ENCODE data around the gene FCRL4. TPM values are rescaled to one million over a fixed set of nuclear protein-coding genes. Genes with fewer than 3 reads are reported as not detected.

Gene FCRL4
- polyA plus RNA-seq (ENCODE audit: insufficient read length in 4 of 4) = not detected

- no peak for DNase-seq (ENCODE audit: low read depth in 4 of 4, low spot score in 3 of 4)
These were observed at the start of gene FCRL4 for GRCh38 chr1:157597959-157598667. Gene FCRL4, minus strand, starts transcription at chr1:157598085. Its CDS starts 141 bp downstream, at chr1:157597944.

- no peak for DNase-seq (ENCODE audit: low read depth in 4 of 4, low spot score in 3 of 4)
These were observed 48.3 kb upstream of the FCRL4 start for GRCh38 chr1:157646144-157646543.

DNA sequence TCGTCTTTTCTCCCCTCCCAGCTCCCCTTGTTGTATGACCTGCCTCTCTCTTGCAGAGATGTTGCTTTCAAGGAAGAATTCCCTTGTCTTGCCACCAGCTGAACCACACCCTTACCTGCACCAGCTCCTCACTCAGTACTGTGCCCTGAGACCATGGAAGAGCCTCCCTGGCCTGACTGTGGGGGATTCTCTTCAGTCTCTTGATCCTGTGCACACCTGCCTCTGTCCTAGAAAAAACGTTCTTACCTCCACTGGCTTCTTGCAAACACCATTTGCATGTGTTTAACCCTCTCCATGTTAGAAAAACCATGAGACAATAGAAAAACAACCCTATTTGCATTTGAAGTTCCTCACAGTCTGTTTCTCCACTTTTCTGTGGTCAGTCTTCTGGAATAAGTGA is 43.3 kb upstream of the FCRL4 start:
- no peak for DNase-seq (ENCODE audit: low read depth in 4 of 4, low spot score in 3 of 4)

- DNase-seq (ENCODE audit: low read depth in 4 of 4, low spot score in 3 of 4) = no peak
These were observed 41.9 kb upstream of the FCRL4 start for GRCh38 chr1:157639800-157640199.

DNA sequence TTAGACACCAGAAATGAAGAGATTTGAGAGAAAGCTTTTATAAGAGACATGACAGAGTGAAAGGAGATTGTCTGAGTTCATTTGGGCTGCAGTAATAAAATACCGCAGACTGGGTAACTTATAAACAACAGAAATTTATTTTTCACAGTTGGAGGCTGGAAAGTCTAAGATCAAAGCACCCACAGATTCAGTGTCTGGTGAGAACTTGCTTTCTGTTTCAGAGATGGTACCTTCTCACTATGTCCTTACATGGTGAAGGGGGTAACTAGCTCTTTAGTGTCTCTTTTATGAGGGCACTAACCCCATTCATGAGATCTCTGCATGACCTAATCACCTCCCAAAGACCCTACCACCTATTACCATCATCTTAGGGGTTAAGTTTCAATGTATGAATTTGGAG is 30.9 kb upstream of the FCRL4 start:
- no peak for DNase-seq (ENCODE audit: low read depth in 4 of 4, low spot score in 3 of 4)

- no peak for DNase-seq (ENCODE audit: low read depth in 4 of 4, low spot score in 3 of 4)
These were observed 28.2 kb upstream of the FCRL4 start for GRCh38 chr1:157626099-157626498.

GRCh38 chr1:157624471-157624870 is 26.6 kb upstream of the FCRL4 start:
- DNase-seq (ENCODE audit: low read depth in 4 of 4, low spot score in 3 of 4) = no peak

DNA sequence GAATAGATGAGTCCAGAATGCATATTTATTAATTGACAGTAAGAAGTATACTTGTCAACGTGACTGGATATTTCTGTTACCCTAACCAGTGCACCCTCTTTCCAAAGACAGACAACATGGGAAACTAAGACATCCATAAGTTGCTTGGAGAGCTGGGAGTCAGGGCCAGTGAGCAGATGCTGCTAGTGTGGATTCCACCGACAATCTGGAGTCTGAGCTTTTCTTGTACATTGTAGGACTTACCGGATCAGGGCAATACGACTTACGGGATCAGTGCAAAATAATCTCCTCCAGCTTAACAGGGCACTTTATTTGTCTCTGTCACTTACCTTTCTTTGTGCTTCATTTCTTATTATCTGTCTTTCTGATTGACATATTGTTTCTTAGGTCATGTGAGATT is 24.6 kb upstream of the FCRL4 start:
- DNase-seq (ENCODE audit: low read depth in 4 of 4, low spot score in 3 of 4) = no peak

- no peak for DNase-seq (ENCODE audit: low read depth in 4 of 4, low spot score in 3 of 4)
These were observed 20.3 kb upstream of the FCRL4 start for GRCh38 chr1:157618190-157618589.

DNA sequence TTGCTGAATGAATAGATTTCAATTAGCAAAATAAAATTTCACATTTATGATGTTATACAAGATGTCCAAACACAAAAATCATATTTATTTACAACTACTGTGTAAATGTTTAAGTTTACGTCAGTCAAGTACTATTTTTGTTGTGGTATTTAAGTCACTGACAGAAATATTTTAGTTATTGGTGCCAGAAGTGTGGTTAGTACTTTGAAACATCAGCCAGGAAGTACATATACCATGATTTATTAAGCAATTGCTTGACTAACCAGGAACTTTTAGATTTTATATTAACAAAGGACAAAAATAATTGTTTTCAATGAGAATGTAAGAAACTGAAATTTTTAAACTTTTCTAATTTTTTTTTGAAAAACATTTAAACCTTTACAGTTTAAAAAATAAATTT is 2.4 kb upstream of the FCRL4 start:
- no peak for DNase-seq (ENCODE audit: low read depth in 4 of 4, low spot score in 3 of 4)

DNA sequence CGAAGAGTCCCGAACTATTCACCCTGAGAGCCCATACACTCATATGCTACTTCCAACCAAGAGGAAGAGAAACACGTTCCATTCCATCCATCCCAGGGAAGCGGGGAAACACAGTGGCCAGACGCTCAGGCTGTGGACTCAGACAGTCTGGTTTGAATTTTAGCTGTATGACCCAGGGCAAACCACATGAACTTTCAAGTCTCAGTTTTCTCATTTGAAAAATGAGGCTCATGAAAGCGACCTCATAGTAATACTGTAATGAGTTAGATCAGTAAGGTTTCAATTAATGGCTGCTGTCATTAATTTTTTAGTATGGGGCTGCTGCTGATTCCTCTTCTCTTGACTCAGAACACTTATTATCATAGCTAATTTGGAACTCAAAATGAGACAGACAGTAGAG is 1.5 kb downstream of the FCRL4 start:
- DNase-seq (ENCODE audit: low read depth in 4 of 4, low spot score in 3 of 4) = no peak

DNA sequence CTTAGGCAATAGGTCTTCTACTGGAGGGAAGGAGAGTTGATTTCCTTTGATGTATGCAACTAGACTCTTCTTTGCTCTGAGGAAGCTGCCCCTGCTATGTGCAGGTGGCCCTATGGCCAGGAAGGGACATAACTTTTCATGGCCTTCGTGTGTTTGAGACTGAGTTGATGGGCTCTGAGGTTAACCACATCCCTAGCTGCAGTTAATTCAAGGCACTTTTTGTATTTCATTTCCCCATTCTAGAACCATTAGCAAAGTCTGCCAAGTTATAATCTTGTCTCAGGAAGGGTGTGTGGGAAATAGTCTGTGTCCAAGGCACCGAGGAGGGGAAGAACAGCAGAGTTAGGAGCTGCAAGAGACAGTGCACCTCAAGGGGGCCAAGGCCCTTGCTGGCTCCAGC is 2.5 kb downstream of the FCRL4 start:
- no peak for DNase-seq (ENCODE audit: low read depth in 4 of 4, low spot score in 3 of 4)

DNA sequence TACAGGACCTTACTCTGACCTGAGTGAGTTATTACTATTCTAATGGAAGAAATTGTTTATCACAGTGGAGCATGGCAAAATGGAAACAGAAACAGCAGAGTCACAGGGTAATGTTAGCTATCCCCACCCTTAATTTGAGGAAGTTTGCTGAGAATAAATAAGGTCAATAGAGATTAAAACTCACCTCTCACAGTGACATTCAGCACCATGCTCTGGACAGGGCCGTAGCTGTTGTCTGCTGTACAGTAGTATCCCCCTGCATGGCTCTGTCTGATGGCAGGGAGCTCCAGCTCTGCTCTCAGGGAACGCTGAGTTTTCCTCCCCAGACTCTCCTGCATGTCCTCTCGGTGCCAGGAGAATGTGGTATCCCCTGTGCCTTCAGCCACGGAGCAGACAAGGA is 11.9 kb downstream of the FCRL4 start:
- peak in 1 of 4 donors; percentile 1 for DNase-seq (ENCODE audit: low read depth in 4 of 4, low spot score in 3 of 4)

GRCh38 chr1:157584503-157584902 is 13.4 kb downstream of the FCRL4 start:
- DNase-seq (ENCODE audit: low read depth in 4 of 4, low spot score in 3 of 4) = no peak

- no peak for DNase-seq (ENCODE audit: low read depth in 4 of 4, low spot score in 3 of 4)
These were observed 17.1 kb downstream of the FCRL4 start for GRCh38 chr1:157580828-157581210.

- peak; percentile 27 to 62 (median 46) for DNase-seq (ENCODE audit: low read depth in 4 of 4, low spot score in 3 of 4)
These were observed 17.6 kb downstream of the FCRL4 start for GRCh38 chr1:157580179-157580827.

DNA sequence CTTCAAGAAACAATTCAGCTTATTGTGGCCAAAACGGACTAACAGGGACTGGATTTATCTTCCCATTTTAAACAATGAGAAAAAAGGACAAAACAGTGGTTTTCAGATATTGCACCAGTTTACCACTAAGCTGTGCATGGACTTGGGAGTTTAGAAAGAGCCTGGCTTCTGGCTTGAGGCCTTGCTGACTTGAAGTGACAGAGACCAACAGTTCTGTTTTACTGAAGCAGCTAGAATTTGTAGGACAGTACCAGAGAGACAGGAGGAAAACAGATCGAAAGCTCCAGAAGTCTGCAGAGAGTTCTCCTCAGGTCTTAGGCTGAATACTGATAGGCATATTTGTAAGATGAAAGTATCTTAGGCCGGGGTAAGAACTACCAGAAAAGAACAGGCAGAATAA is 20.5 kb downstream of the FCRL4 start:
- no peak for DNase-seq (ENCODE audit: low read depth in 4 of 4, low spot score in 3 of 4)

DNA sequence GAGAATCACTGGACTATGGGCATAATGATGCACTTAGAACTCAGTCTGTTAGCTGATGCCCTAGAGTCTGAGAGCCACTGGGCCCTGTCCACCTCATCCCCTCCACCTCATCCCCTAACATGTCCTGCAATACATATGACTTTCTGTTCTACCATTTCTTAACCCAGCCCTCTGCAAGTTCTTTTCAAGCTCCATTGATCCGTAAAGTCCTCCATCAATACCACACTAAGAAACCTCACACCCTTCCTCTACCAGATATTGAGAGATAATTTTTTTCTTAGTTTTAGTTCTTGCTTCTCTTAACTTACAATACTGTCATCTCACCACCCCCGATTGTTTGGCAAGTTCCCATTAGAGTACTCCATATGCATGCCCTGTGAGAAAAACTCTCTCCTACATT is 22.1 kb downstream of the FCRL4 start:
- DNase-seq (ENCODE audit: low read depth in 4 of 4, low spot score in 3 of 4) = no peak

- DNase-seq (ENCODE audit: low read depth in 4 of 4, low spot score in 3 of 4) = no peak
These were observed 23.0 kb downstream of the FCRL4 start for GRCh38 chr1:157574836-157575235.

GRCh38 chr1:157566484-157567300 is 31.2 kb downstream of the FCRL4 start:
- no peak for DNase-seq (ENCODE audit: low read depth in 4 of 4, low spot score in 3 of 4)

DNA sequence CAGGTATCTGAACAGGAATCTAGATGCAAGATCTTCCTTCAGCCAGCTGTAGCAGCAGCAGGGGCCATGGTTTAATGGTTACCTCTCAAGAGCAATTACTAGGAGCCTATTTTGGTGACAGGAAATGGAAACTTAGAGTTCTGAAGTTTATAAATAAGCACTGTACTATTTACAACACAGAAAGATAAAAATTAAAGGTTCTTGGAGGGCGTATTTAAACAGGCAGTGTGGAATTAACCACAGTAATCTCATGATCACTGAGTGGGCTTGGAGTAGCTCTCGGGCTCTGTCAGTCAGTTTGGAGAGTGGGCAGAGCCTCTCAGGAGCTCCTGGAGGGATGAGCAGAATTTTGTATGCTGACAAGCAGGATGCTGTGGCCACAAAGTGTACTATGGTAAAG is 35.4 kb downstream of the FCRL4 start:
- DNase-seq (ENCODE audit: low read depth in 4 of 4, low spot score in 3 of 4) = no peak

DNA sequence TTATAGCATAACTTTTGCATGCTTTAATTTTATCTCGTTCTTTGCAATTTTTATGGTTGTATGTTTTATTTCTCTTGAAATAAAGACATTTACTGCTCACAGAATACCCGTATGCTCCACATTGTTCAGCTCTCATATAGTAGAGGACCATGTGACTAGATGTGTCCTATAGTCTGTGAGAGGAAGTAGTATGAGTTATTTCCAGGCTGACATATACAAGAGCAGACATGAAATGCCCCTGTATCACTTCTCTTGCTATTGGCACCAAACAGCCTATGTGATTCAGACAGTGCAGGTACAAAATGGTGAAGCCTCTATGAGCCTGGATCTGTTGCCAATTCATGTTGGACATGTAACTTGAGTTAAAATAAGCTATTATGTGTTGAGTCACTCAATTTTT is 39.8 kb downstream of the FCRL4 start:
- no peak for DNase-seq (ENCODE audit: low read depth in 4 of 4, low spot score in 3 of 4)
